Stimulated activated naive CD8-positive, alpha-beta T cell treated with anti-CD3 and anti-CD28 coated beads, Interleukin-15, Interleukin-2, amounts not matched to agents 100 ng/mL and 50 ng/mL, for 24 hours (primary cell): ENCODE results near the gene NAPSA.

Experiments used
- H3K27ac Mint-ChIP-seq: one replicate; pipeline ENCODE4 v1.8.0; 2021; ENCODE audit warnings: mild to moderate bottlenecking, mixed read lengths
- H3K27me3 Mint-ChIP-seq: one replicate; pipeline ENCODE4 v1.8.0; 2021; ENCODE audit warnings: mixed read lengths
- H3K36me3 Mint-ChIP-seq: one replicate; pipeline ENCODE4 v1.8.0; 2021; ENCODE audit warnings: low read depth, mixed read lengths
- H3K4me1 Mint-ChIP-seq: one replicate; pipeline ENCODE4 v1.8.0; 2021; ENCODE audit warnings: low read depth, mixed read lengths
- H3K4me3 Mint-ChIP-seq: one replicate; pipeline ENCODE4 v1.8.0; 2021; ENCODE audit warnings: mild to moderate bottlenecking, mixed read lengths
- H3K9me3 Mint-ChIP-seq: one replicate; pipeline ENCODE4 v1.8.0; 2021; ENCODE audit warnings: mixed read lengths

Gene NAPSA

DNA sequence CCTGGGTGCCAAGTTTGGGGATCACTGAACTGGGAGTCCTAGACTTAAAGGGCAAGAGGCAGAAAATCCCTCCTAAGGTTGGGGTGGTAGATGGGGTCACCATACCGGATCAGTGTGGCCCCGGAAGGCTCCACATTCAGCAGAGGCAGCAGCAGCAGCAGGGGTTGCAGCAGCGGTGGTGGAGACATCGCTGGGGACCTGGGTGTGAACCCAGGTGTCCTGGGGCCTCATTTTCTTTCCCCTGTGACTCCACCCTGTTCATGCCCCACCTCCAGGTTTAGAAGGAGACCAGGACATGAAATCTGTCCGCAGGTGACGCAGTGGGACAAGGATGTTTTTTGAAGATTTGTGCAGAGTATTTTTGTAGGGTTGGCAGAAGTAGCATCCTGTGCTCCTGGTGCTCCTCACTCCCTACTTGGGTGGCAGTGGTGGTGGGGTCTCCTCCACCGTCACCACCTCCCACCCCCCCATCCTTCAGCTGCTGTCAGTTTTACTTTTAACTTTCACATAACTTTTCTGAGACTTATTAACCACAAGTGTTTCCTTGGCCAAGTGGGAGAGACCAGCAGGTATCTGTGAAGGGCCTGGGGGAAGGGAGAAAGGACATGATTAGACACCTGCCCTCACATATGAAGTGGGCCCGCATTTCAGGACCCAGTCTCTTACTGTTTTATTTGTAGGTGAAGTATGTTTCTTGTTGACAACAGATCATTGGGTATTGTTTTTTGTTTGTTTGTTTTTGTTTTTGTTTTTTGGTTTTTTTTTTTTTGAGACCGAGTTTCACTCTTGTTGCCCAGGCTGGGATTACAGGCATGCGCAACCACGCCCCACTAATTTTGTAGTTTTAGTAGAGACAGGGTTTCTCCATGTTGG is at the start of gene NAPSA:
NAPSA (minus strand) TSS at position 206 of the 873 bp plus-strand sequence; CDS start at position 188, 18 bp downstream.
- no peaks in the 10 kb centered on the region for H3K9me3 Mint-ChIP-seq
- peak within 1 kb of the TSS; percentile 80 for H3K4me3 Mint-ChIP-seq
- H3K27ac Mint-ChIP-seq, result peak within 1 kb of the TSS; percentile 96
- H3K4me1 Mint-ChIP-seq, result peaks cover 79% of the 10 kb centered on the region
- H3K27me3 Mint-ChIP-seq, result no peaks in the 10 kb centered on the region
- H3K36me3 Mint-ChIP-seq, result peaks cover 7% of the 10 kb centered on the region

DNA sequence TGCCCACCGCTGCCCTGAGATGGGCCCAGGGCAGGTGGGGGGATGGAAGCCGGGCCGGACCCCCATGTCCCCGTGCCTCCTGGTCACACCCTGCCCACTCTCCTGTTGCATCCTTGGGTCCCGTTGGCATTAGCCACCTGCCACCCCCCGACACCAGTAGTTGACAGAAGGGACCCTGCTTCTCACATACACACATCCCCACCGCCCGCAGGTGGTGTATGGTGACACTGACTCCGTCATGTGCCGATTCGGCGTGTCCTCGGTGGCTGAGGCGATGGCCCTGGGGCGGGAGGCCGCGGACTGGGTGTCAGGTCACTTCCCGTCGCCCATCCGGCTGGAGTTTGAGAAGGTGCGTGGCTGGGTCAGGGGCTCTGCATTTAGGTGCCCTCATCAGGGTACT is 48.1 kb upstream of the NAPSA start:
- no peak overlapping the region for H3K4me3 Mint-ChIP-seq
- H3K27ac Mint-ChIP-seq, result no peak overlapping the region
- H3K9me3 Mint-ChIP-seq, result no peaks in the 10 kb centered on the region
- peaks cover 33% of the 10 kb centered on the region for H3K36me3 Mint-ChIP-seq
- H3K27me3 Mint-ChIP-seq, result no peaks in the 10 kb centered on the region
- peaks cover 3% of the 10 kb centered on the region for H3K4me1 Mint-ChIP-seq

DNA sequence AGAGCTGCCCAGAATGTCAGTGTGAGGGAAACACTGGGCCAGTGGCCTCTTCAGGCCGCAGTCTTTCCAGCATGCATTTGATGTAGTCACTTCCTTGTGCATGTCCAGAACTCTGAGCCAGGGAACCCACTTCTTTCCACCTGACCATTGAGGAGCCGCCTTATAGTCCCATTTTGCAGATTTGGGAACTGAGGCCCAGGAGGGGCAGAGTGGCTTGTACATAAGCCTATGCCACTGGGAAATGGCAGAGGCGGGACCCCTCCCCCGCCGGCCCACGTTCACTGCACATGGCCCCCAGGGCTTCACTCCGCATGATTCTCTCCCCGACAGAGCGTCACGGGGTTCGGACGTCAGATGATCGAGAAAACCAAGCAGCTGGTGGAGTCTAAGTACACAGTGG is 47.7 kb upstream of the NAPSA start:
- H3K4me3 Mint-ChIP-seq, result no peak overlapping the region
- H3K36me3 Mint-ChIP-seq, result peaks cover 33% of the 10 kb centered on the region
- H3K27ac Mint-ChIP-seq, result no peak overlapping the region
- H3K9me3 Mint-ChIP-seq, result no peaks in the 10 kb centered on the region
- H3K27me3 Mint-ChIP-seq, result no peaks in the 10 kb centered on the region
- H3K4me1 Mint-ChIP-seq, result no peaks in the 10 kb centered on the region

DNA sequence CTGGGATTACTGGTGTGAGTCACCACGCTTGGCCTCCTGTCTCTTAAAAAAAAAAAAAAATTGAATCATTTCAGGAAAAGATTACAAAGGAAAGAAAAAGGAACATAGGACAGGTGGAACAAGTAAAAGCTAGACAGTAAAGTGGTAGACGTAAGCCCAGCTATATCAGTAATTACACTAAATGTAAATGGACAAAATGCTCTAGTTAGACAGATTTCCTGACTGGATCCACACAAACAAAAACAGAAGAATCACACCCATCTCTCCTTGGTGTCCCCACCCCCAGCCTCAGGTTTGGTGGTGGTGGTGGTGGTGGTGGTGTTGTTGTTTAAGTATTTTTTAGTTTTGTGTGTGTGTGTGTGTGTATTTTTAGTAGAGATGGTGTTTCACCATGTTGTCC is 47.0 kb upstream of the NAPSA start:
- Mint-ChIP-seq H3K4me1 (no peaks in the 10 kb centered on the region), H3K36me3 (peaks cover 33% of the 10 kb centered on the region)

DNA sequence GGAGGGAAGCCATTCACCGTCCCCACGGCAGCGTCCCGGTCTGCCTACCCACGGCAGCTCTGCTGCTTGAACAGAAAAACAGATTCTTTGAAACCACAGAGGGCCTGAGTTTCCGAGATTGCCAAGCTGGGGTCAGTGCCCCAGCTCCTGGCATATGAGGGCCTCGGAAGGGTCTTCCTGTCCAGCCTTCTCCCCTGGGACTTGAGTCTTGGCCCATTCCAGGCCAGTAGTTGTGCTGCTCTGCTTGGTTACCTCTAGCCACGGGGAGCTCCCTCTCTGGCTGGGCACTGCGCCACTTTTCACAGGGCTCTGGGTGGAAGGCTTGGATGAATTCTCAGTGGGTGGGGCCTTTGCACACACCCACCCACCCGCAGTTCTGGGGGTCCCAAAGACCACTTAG is 44.7 kb upstream of the NAPSA start:
- H3K27me3 Mint-ChIP-seq, result no peaks in the 10 kb centered on the region
- H3K27ac Mint-ChIP-seq, result no peak overlapping the region
- peaks cover 52% of the 10 kb centered on the region for H3K36me3 Mint-ChIP-seq
- H3K4me1 Mint-ChIP-seq, result no peaks in the 10 kb centered on the region
- no peaks in the 10 kb centered on the region for H3K9me3 Mint-ChIP-seq
- H3K4me3 Mint-ChIP-seq, result no peak overlapping the region

More for the DNA sequence above, 47.0 kb upstream of the NAPSA start:
- Mint-ChIP-seq H3K9me3 (no peaks in the 10 kb centered on the region), H3K27me3 (no peaks in the 10 kb centered on the region), H3K27ac (no peak overlapping the region), H3K4me3 (no peak overlapping the region)

DNA sequence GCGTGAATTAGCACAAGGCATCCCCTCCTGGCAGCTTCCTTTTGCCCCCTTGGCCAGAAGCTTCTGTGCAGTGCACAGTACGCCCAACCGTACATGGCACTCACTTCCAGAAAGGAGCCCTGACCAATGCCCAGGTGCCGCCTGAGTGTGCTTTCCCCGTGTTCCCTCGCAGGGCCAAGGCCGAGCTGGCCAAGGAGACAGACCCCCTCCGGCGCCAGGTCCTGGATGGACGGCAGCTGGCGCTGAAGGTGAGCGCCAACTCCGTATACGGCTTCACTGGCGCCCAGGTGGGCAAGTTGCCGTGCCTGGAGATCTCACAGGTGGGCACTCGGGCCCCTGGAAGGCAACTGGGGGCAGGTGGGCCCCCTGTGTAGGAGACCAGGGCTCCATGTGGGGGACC is 43.9 kb upstream of the NAPSA start:
- H3K27me3 Mint-ChIP-seq, result no peaks in the 10 kb centered on the region
- H3K9me3 Mint-ChIP-seq, result no peaks in the 10 kb centered on the region
- H3K4me1 Mint-ChIP-seq, result no peaks in the 10 kb centered on the region
- H3K36me3 Mint-ChIP-seq, result peaks cover 52% of the 10 kb centered on the region
- no peak overlapping the region for H3K27ac Mint-ChIP-seq
- H3K4me3 Mint-ChIP-seq, result no peak overlapping the region

DNA sequence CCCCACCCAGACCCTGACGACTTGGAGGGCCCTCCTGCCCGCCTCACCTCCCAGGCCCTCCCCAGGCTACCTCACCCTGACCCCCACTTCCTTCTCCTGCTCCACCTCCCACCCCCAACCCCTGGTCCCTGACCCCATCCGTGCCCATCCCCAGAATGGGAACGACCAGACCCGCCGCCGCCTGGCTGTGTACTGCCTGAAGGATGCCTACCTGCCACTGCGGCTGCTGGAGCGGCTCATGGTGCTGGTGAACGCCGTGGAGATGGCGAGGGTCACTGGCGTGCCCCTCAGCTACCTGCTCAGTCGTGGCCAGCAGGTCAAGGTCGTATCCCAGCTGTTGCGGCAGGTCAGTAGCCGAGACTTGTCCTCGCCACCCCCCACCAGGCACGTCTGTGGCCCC is 41.4 kb upstream of the NAPSA start:
- no peaks in the 10 kb centered on the region for H3K4me1 Mint-ChIP-seq
- no peak overlapping the region for H3K27ac Mint-ChIP-seq
- H3K36me3 Mint-ChIP-seq, result peaks cover 50% of the 10 kb centered on the region
- no peaks in the 10 kb centered on the region for H3K9me3 Mint-ChIP-seq
- H3K27me3 Mint-ChIP-seq, result no peaks in the 10 kb centered on the region
- H3K4me3 Mint-ChIP-seq, result no peak overlapping the region

DNA sequence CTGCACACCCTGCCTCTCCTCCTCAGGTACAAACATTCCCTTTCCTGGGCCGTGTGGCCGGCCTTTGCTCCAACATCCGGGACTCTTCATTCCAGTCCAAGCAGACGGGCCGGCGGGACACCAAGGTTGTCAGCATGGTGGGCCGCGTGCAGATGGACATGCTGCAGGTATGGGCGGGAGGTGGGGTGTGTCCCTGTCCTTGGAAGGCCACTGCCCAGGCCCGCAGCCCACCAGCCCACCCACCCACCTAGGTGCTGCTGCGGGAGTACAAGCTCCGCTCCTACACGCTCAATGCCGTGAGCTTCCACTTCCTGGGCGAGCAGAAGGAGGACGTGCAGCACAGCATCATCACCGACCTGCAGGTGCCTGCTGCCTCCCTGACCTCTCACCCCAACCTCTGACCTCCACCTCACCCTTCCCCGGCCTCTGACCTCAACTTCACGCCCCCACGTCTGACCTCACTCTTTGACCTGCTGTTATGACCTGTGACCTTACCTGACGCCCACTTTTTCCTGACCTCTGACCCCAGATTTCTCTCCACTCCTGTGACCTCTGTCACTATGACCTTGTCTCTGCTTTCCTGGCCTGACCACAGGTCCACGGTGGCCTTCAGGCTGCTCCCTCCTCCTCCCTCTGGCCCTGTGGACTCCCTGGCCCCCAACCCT is 40.8 kb upstream of the NAPSA start:
- Mint-ChIP-seq H3K4me3 (no peak overlapping the region), H3K27ac (no peak overlapping the region), H3K36me3 (peaks cover 48% of the 10 kb centered on the region), H3K4me1 (no peaks in the 10 kb centered on the region), H3K9me3 (no peaks in the 10 kb centered on the region), H3K27me3 (no peaks in the 10 kb centered on the region)

DNA sequence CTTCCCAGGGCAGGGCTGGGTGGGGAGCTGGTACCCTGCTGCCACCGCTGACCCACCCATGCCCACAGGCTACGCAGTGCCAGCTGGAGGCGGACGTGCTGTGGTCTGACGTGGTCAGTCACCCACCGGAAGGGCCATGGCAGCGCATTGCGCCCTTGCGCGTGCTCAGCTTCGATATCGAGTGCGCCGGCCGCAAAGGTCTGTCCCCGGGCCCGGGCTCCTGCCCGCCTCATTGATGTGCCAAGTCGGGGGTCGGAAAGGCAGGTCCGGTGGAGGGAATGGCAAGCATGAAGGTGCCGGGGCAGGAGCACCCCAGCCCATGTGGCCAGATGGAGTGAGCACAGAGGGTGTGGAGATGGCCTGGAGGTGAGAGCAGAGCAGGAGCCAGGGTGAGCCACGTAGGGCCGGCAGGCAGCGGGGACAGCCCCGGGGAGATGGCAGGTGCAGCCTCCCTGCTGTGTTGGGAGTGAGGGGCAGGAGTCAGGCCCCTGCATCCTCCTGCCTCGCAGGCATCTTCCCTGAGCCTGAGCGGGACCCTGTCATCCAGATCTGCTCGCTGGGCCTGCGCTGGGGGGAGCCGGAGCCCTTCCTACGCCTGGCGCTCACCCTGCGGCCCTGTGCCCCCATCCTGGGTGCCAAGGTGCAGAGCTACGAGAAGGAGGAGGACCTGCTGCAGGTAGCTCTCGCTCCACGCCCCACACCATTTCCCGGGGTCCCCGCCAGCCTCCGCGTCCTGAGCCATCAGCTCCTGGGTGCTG is 37.3 kb upstream of the NAPSA start:
- H3K27me3 Mint-ChIP-seq, result no peaks in the 10 kb centered on the region
- H3K4me3 Mint-ChIP-seq, result no peak overlapping the region
- H3K36me3 Mint-ChIP-seq, result peaks cover 44% of the 10 kb centered on the region
- no peaks in the 10 kb centered on the region for H3K4me1 Mint-ChIP-seq
- H3K27ac Mint-ChIP-seq, result no peak overlapping the region
- no peaks in the 10 kb centered on the region for H3K9me3 Mint-ChIP-seq

DNA sequence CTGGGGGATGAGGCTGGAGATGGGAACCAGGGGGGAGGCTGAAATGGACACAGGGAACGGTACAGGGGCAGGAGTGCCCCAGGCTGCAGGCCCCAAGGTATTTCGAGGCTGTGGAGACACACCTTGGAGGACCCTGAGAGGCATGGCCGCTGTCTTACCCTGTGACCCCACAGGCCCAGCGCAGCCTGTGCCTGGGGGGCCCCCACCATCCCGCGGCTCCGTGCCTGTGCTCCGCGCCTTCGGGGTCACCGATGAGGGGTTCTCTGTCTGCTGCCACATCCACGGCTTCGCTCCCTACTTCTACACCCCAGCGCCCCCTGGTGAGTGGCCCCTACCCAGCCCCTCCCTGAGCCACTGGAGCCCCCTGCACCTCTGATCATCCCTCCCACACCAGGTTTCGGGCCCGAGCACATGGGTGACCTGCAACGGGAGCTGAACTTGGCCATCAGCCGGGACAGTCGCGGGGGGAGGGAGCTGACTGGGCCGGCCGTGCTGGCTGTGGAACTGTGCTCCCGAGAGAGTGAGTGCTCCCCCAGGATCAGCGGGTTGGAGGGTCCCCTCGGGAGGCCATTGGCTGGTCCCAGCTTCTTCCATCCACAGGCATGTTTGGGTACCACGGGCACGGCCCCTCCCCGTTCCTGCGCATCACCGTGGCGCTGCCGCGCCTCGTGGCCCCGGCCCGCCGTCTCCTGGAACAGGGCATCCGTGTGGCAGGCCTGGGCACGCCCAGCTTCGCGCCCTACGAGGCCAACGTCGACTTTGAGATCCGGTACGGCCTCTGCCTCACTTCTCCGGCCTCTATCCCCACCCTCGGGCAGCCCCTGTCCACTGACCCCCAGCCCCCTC is 36.4 kb upstream of the NAPSA start:
- no peaks in the 10 kb centered on the region for H3K9me3 Mint-ChIP-seq
- H3K4me3 Mint-ChIP-seq, result no peak overlapping the region
- H3K36me3 Mint-ChIP-seq, result peaks cover 43% of the 10 kb centered on the region
- no peaks in the 10 kb centered on the region for H3K27me3 Mint-ChIP-seq
- H3K4me1 Mint-ChIP-seq, result no peaks in the 10 kb centered on the region
- no peak overlapping the region for H3K27ac Mint-ChIP-seq

DNA sequence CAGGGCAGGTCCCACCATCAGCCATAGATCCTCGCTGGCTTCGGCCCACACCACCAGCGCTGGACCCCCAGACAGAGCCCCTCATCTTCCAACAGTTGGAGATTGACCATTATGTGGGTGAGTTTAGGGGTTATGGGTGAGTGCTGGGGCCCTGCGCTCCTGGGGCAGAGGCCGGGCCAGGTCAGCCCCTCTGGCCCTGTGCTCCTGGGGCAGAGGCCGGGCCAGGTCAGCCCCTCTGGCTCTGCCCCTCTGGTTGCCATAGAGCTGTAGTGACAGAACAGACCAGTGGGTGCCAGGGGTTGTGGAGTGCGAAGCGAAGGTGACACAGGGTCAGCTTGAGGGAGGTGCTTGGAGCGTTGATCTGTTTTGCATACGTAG is 33.9 kb upstream of the NAPSA start:
- Mint-ChIP-seq H3K36me3 (peaks cover 35% of the 10 kb centered on the region), H3K9me3 (no peaks in the 10 kb centered on the region), H3K27ac (no peak overlapping the region), H3K4me1 (no peaks in the 10 kb centered on the region), H3K4me3 (no peak overlapping the region), H3K27me3 (no peaks in the 10 kb centered on the region)

DNA sequence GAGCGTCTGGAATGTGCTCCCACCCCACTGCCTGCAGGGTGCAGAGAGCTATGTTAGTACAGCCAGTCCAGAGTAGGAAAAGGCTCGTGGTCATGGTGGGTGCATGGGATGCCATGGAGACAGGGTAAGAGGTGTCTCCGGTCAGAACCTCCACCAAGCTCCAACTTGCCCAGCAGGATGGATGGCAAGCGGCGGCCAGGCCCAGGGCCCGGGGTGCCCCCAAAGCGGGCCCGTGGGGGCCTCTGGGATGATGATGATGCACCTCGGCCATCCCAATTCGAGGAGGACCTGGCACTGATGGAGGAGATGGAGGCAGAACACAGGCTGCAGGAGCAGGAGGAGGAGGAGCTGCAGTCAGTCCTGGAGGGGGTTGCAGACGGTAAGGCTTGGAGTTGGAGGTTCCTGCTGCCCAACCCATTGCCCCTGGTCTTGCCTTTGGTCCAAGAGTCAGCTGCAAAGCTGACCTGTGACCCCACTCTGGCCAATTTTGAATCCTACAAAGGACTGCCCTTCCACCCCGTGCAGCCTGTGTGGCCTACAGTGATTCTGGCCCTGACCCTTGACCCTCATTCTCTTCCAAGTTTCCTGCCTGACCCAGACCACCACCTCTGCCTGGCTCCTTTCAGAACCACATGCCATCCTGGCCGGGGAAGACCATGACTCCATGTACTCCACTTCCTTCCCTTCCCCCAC is 33.4 kb upstream of the NAPSA start:
- H3K9me3 Mint-ChIP-seq, result no peaks in the 10 kb centered on the region
- H3K27ac Mint-ChIP-seq, result no peak overlapping the region
- no peaks in the 10 kb centered on the region for H3K4me1 Mint-ChIP-seq
- H3K4me3 Mint-ChIP-seq, result no peak overlapping the region
- H3K36me3 Mint-ChIP-seq, result peaks cover 34% of the 10 kb centered on the region
- no peaks in the 10 kb centered on the region for H3K27me3 Mint-ChIP-seq

DNA sequence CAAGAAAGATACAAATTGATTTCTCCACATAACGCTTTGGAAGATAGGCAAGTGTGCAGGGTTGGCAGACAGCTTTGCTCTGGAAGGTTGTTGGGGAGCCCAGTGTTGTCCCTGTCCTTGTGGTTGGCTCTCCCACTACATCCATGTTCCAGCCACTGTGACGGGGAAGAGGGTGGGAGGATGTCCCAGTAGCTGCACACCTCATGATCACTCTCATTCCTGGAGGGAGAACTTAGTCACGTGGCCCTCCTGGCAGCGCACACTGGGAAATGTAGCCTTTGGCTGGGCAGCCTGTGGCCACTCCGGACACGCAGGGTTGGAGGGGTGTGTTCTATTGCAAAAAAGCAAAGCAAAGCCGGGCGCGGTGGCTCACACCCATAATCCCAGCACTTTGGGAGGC is 28.6 kb upstream of the NAPSA start:
- Mint-ChIP-seq H3K27me3 (no peaks in the 10 kb centered on the region), H3K4me1 (no peaks in the 10 kb centered on the region), H3K27ac (no peak overlapping the region), H3K4me3 (no peak overlapping the region), H3K9me3 (no peaks in the 10 kb centered on the region), H3K36me3 (peaks cover 51% of the 10 kb centered on the region)

DNA sequence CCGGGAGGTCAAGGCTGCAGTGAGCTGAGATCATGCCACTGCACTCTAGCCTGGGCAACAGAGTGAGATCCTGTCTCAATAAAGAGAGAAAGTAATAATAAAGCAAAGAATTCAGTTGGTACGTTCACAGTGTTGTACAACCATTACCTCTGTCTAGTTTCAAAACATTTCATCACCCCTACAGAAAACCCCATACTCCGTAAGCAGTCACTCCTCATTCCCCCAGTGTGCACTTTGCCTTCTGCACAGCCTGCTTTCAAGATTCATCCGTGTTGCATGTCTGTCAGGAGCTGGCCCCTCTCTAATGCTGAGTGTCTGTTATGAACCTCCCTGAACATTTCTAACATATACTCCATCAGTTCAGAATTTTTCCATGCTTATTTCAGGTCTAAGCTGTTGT is 28.1 kb upstream of the NAPSA start:
- H3K4me3 Mint-ChIP-seq, result no peak overlapping the region
- no peaks in the 10 kb centered on the region for H3K27me3 Mint-ChIP-seq
- no peaks in the 10 kb centered on the region for H3K9me3 Mint-ChIP-seq
- H3K4me1 Mint-ChIP-seq, result no peaks in the 10 kb centered on the region
- no peak overlapping the region for H3K27ac Mint-ChIP-seq
- peaks cover 51% of the 10 kb centered on the region for H3K36me3 Mint-ChIP-seq
